ENCODE data around the gene IL12RB2. TPM values are rescaled to one million over a fixed set of nuclear protein-coding genes. Genes with fewer than 3 reads are reported as not detected.

IL12RB2 gene
- polyA plus RNA-seq, 3 donors, result not detected

DNA sequence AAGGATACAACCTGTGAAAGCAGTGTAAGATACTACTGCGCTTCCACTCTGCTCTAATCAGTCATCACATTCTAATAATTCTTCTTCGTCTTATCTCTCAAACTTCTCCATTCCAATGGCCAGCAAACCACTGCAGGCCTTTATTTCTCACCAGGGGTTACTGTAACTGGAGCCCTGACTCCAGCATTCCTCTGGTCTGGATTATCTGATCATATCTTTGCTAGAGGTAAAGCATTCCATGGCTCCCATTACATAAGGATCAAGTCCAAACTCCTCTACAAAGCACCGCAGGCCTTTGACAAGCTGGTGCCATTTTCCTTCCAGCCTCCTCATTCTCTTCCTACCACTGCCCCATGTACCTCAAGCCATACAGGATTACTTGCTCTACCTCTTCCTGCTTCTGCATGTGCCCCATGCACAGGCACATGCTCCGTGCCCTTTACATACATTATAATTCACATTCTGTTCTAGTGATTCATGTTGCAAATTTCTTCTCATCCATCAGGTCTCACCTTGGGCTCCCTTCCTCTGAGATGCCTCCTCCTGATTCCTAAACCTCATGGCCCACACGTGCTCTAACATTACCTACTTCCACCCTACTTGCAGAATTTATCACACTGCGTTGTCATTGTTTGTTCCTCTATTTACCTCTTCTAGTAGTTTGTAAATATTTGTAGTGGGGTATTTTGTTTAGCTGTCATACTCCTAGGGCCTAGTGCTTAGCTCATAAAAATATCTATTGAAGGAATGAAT is 131.8 kb downstream of the IL12RB2 start:
- Histone ChIP-seq H3K4me3 (replicated peaks in 1 of 3; ENCODE audit: low read depth in 2 of 3, low read length in 3 of 3) (no peak overlapping the region), H4K20me1 (ENCODE audit: insufficient read depth, low read length) (no peaks in the 10 kb centered on the region), H3K27ac (ENCODE audit: low read depth in 1 of 2, low read length in 2 of 2) (no peak overlapping the region), H3K4me2 (replicated peaks; ENCODE audit: extremely low read depth, low read length, poor library complexity, severe bottlenecking) (no peak overlapping the region), H2AFZ (ENCODE audit: insufficient read depth, low read depth, low read length, poor library complexity, severe bottlenecking) (no peak overlapping the region), H3K9ac (ENCODE audit: insufficient read depth, low read length, poor library complexity, severe bottlenecking) (no peak overlapping the region), H3K9me3 (replicated peaks in 1 of 2; ENCODE audit: control insufficient read depth in 1 of 2, insufficient read depth in 1 of 2, low read length in 2 of 2) (no peaks in the 10 kb centered on the region), H3K4me1 (ENCODE audit: control insufficient read depth in 1 of 2, insufficient read depth in 2 of 2, low read length in 2 of 2) (peaks cover 9 to 19% of the 10 kb centered on the region in 2 donors), H3K79me2 (ENCODE audit: insufficient read depth, low read length) (no peaks in the 10 kb centered on the region), H3K27me3 (ENCODE audit: control insufficient read depth in 2 of 2, insufficient read depth in 2 of 2, low read length in 2 of 2) (no peaks in the 10 kb centered on the region), H3K36me3 (replicated peaks in 1 of 2; ENCODE audit: control insufficient read depth in 1 of 2, insufficient read depth in 2 of 2, low read length in 2 of 2) (no peaks in the 10 kb centered on the region)
- no peak overlapping the region for H3K4me3 Mint-ChIP-seq
- peaks cover 0 to 2% (median 0%) of the 10 kb centered on the region in 3 donors for H3K27me3 Mint-ChIP-seq (ENCODE audit: low read depth in 3 of 3)
- 100% methylated on average over 4 of the region's 6 CpGs for WGBS (ENCODE audit: insufficient coverage)
- peaks cover 22% of the 10 kb centered on the region for H3K4me1 Mint-ChIP-seq
- H3K36me3 Mint-ChIP-seq, result no peaks in the 10 kb centered on the region
- H3K9me3 Mint-ChIP-seq, result no peaks in the 10 kb centered on the region
- H3K27ac Mint-ChIP-seq, result no peak overlapping the region
- DNase-seq, result no peak
- TF ChIP-seq, protein P1, sequence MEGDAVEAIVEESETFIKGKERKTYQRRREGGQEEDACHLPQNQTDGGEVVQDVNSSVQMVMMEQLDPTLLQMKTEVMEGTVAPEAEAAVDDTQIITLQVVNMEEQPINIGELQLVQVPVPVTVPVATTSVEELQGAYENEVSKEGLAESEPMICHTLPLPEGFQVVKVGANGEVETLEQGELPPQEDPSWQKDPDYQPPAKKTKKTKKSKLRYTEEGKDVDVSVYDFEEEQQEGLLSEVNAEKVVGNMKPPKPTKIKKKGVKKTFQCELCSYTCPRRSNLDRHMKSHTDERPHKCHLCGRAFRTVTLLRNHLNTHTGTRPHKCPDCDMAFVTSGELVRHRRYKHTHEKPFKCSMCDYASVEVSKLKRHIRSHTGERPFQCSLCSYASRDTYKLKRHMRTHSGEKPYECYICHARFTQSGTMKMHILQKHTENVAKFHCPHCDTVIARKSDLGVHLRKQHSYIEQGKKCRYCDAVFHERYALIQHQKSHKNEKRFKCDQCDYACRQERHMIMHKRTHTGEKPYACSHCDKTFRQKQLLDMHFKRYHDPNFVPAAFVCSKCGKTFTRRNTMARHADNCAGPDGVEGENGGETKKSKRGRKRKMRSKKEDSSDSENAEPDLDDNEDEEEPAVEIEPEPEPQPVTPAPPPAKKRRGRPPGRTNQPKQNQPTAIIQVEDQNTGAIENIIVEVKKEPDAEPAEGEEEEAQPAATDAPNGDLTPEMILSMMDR (IDR thresholded peaks at IDR 0.05), result no peak
- intact Hi-C loops (cut with micrococcal nuclease), result loop anchor here (10.0 kb wide), 2 partner anchors 245 to 515 kb away; partner anchors contain the start of genes DNAI4 (in 1 of the 2), GADD45A (in 1 of the 2) and MIER1 (in 1 of the 2)

DNA sequence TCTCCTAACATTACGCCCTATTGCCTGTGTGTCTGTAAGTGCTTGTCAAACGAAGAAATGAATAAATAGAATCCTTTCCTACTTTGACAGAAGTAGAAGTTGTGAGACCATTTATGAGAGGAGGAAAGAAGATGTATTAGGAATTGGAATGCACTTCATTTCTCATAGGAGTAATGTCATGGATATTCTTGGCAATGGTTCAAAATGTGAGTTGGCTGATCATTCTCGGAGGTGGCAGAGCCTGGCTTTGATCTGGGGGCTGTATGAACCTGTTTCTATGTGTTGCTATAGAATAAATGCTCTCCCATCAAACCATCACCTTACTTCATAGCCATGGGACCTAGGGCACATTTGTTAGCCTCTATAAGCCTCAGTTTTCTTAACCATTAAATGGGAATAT is 132.7 kb downstream of the IL12RB2 start:
- Histone ChIP-seq H3K27ac (ENCODE audit: low read depth in 1 of 2, low read length in 2 of 2) (no peak overlapping the region), H3K9ac (ENCODE audit: insufficient read depth, low read length, poor library complexity, severe bottlenecking) (no peak overlapping the region), H4K20me1 (ENCODE audit: insufficient read depth, low read length) (no peaks in the 10 kb centered on the region), H2AFZ (ENCODE audit: insufficient read depth, low read depth, low read length, poor library complexity, severe bottlenecking) (no peak overlapping the region), H3K36me3 (replicated peaks in 1 of 2; ENCODE audit: control insufficient read depth in 1 of 2, insufficient read depth in 2 of 2, low read length in 2 of 2) (no peaks in the 10 kb centered on the region), H3K79me2 (ENCODE audit: insufficient read depth, low read length) (no peaks in the 10 kb centered on the region), H3K9me3 (replicated peaks in 1 of 2; ENCODE audit: control insufficient read depth in 1 of 2, insufficient read depth in 1 of 2, low read length in 2 of 2) (no peaks in the 10 kb centered on the region), H3K4me1 (ENCODE audit: control insufficient read depth in 1 of 2, insufficient read depth in 2 of 2, low read length in 2 of 2) (peaks cover 7 to 17% of the 10 kb centered on the region in 2 donors), H3K4me3 (replicated peaks in 1 of 3; ENCODE audit: low read depth in 2 of 3, low read length in 3 of 3) (no peak overlapping the region), H3K27me3 (ENCODE audit: control insufficient read depth in 2 of 2, insufficient read depth in 2 of 2, low read length in 2 of 2) (no peaks in the 10 kb centered on the region), H3K4me2 (replicated peaks; ENCODE audit: extremely low read depth, low read length, poor library complexity, severe bottlenecking) (no peak overlapping the region)
- Mint-ChIP-seq H3K4me3 (no peak overlapping the region), H3K36me3 (no peaks in the 10 kb centered on the region), H3K4me1 (peaks cover 19% of the 10 kb centered on the region), H3K27ac (no peak overlapping the region), H3K27me3 (ENCODE audit: low read depth in 3 of 3) (peaks cover 0 to 2% (median 0%) of the 10 kb centered on the region in 3 donors), H3K9me3 (no peaks in the 10 kb centered on the region)
- TF ChIP-seq, protein P1 (IDR thresholded peaks at IDR 0.05), result no peak
- intact Hi-C loops (cut with micrococcal nuclease), result no loop called here
- no CpG with 5 or more reads among the region's 3 CpGs for WGBS (ENCODE audit: insufficient coverage)
- DNase-seq, result no peak
